ENCODE measurements around the gene NPHS2.

NPHS2 gene

GRCh38 chr1:179509384-179509783 lies 66.4 kb downstream of the NPHS2 start:
- H3K4me3 ChIP-seq (ENCODE audit: low read depth, low read length), result no peak overlapping the region
- no peak for TF ChIP-seq CTCF (IDR thresholded peaks at IDR 0.05; ENCODE audit: low read depth, low read length)

GRCh38 chr1:179506199-179506598 lies 69.5 kb downstream of the NPHS2 start:
- no peak for TF ChIP-seq CTCF (IDR thresholded peaks at IDR 0.05; ENCODE audit: low read depth, low read length)
- no peak overlapping the region for H3K4me3 ChIP-seq (ENCODE audit: low read depth, low read length)
